HL-60 (cell line): Measurements from ENCODE around the gene PCSK7.
"Not testable (repeated sequence)": the region's sequence is repeated elsewhere in the genome, so short reads cannot be mapped to it uniquely, and the experiment has no call there.

Experiments used
- POLR2AphosphoS5 ChIP-seq: IDR thresholded peaks from 2 replicates; pipeline ENCODE4 v1.6.1; 2012; ENCODE audit warnings: low read depth
- SPI1 ChIP-seq: IDR thresholded peaks from 2 replicates; pipeline ENCODE4 v1.6.1; 2012; ENCODE audit warnings: low read depth, mild to moderate bottlenecking, borderline replicate concordance
- TF ChIP-seq, protein P1 (sequence below): IDR thresholded peaks from one replicate; pipeline ENCODE4 v1.5.1; 2011; ENCODE audit warnings: low read length, control low read depth, inconsistent platforms; ENCODE audit not compliant: insufficient read depth
- TF ChIP-seq, protein P2 (sequence below): IDR thresholded peaks from 2 replicates; pipeline ENCODE4 v1.6.1; 2012; ENCODE audit warnings: low read depth; ENCODE audit not compliant: insufficient replicate concordance

DNA sequence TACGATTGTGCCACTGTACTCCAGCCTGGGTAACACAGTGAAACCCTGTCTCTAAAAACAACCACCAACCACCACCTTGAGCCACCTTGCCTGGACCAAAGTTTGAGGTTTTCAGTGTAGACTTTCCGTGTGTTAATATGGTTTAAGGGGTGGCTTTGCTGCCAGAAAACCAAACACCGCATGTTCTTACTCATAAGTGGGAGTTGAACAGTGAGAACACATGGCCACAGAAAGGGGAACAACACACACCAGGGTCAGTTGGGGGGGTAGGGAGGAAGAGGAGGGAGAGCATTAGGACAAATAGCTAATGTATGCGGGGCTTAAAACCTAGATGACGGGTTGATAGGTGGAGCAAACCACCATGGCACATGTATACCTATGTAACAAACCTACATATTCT is 40.3 kb upstream of the PCSK7 start:
- TF ChIP-seq POLR2AphosphoS5 (peak; percentile 73), SPI1 (peak; percentile 52; the same call in 1 of the 2 replicates)
- TF ChIP-seq, protein P1, sequence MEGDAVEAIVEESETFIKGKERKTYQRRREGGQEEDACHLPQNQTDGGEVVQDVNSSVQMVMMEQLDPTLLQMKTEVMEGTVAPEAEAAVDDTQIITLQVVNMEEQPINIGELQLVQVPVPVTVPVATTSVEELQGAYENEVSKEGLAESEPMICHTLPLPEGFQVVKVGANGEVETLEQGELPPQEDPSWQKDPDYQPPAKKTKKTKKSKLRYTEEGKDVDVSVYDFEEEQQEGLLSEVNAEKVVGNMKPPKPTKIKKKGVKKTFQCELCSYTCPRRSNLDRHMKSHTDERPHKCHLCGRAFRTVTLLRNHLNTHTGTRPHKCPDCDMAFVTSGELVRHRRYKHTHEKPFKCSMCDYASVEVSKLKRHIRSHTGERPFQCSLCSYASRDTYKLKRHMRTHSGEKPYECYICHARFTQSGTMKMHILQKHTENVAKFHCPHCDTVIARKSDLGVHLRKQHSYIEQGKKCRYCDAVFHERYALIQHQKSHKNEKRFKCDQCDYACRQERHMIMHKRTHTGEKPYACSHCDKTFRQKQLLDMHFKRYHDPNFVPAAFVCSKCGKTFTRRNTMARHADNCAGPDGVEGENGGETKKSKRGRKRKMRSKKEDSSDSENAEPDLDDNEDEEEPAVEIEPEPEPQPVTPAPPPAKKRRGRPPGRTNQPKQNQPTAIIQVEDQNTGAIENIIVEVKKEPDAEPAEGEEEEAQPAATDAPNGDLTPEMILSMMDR: not testable (repeated sequence)
- TF ChIP-seq, protein P2, sequence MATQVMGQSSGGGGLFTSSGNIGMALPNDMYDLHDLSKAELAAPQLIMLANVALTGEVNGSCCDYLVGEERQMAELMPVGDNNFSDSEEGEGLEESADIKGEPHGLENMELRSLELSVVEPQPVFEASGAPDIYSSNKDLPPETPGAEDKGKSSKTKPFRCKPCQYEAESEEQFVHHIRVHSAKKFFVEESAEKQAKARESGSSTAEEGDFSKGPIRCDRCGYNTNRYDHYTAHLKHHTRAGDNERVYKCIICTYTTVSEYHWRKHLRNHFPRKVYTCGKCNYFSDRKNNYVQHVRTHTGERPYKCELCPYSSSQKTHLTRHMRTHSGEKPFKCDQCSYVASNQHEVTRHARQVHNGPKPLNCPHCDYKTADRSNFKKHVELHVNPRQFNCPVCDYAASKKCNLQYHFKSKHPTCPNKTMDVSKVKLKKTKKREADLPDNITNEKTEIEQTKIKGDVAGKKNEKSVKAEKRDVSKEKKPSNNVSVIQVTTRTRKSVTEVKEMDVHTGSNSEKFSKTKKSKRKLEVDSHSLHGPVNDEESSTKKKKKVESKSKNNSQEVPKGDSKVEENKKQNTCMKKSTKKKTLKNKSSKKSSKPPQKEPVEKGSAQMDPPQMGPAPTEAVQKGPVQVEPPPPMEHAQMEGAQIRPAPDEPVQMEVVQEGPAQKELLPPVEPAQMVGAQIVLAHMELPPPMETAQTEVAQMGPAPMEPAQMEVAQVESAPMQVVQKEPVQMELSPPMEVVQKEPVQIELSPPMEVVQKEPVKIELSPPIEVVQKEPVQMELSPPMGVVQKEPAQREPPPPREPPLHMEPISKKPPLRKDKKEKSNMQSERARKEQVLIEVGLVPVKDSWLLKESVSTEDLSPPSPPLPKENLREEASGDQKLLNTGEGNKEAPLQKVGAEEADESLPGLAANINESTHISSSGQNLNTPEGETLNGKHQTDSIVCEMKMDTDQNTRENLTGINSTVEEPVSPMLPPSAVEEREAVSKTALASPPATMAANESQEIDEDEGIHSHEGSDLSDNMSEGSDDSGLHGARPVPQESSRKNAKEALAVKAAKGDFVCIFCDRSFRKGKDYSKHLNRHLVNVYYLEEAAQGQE: not testable (repeated sequence)
